GM21423 (cell line): ENCODE results near the gene ZNF319.

Source experiments
- ATAC-seq: cut with Tn5 transposase; IDR thresholded peaks from one replicate; pipeline ENCODE4 v1.9.1; 2021; ENCODE audit warnings: mild to moderate bottlenecking, moderate library complexity; ENCODE audit not compliant: unreplicated experiment

ZNF319 gene

DNA sequence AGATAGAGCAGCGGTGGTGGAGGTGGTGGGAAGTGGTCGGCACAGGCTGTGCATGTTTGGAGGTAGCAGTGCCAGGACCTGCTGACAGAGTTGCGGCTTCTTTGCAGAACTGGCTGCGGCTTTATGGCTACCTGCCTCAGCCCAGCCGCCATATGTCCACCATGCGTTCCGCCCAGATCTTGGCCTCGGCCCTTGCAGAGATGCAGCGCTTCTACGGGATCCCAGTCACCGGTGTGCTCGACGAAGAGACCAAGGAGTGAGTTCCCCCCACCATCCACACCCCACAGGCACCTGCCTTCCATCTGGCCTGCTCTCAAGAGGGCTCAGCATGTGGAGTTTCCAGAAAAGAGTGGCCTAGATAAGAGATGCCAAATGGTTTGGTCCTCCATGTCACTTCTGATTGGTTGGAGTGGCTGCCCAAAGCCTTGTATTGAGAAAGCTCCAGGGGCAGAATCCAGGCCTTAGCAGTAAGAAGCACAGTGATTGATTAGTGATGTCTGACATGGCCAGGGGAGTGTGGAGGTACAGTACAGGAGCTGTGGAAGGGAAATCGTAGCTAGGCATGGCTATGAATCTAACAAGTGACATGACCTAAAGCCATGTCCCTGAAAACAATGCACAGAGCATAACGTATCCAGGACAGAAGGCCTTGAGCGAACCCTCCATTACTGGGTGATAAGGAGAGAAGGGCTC lies 37.0 kb upstream of the ZNF319 start:
- no peak for ATAC-seq

- no peak for ATAC-seq
Measured at GRCh38 chr16:58036943-58037342, 36.5 kb upstream of the ZNF319 start.

GRCh38 chr16:58035356-58036170 lies 35.1 kb upstream of the ZNF319 start:
- no peak for ATAC-seq

GRCh38 chr16:58034774-58035173 lies 34.3 kb upstream of the ZNF319 start:
- ATAC-seq: no peak

DNA sequence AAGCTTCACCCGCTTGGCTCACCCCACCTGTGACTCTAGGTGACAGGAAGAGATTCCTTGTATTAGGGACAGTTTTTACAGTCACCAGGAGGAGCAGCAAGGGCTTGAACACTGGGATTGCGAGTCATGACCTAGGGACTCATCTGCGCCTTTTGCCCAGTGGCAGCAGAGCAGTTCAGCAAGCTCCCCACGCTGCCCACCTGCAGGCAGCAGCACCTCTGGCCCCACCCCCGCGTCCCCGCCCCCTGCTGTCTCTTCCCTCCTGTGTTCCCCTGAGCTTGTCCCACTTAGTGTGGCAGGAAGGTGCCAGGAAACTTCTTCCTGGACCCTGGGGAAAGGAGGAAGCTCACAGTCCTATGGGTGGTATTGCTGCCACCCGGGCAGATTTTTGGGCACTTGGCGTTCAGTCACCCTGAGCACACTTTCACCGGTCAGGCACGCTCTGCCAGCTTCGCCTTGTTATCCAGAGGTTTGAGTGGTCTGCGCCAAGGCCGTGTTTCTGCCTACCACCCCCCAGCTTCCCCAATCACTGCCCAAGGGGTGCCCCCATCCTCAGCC lies 33.7 kb upstream of the ZNF319 start:
- no peak for ATAC-seq

- ATAC-seq: no peak
Measured at GRCh38 chr16:58032710-58033293, 32.3 kb upstream of the ZNF319 start.

DNA sequence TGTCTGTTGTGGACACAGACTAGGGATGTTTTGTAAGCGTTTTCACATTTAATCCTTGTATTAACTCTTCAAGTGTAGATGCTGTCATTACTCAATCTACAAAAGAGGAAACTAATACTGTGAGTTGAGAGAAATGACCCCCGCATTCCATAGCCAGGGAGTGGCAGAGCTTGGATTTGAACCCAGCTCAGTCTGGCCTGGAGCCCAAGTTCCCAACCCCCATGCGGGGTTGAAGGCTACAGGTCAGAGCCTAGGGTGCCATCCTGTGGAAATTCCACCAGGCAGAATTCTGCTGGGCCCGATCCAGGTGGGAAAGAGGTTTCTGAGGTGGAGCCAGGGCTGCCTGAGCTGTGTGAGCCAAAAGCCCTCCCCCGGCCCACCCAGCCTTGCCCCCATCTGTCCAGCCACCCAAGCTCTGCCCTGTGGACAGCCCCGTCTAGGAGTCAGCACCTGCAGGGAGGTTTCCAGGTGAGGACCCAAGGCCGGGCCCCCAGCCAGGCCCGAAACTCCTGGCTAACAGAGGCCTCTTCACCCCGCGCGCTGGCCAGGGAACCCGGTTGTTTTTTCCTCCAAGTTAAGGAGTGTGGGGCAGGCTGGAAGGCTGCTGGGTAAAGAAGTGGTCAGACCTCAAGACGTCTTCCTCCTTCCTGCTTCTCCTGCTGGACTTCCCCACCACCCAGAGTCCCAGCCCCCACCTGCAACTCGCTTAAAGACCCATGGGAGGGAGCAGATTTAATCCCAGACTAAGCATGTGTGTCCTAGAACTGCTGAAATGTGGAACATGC lies 30.7 kb upstream of the ZNF319 start:
- ATAC-seq: no peak

GRCh38 chr16:58030136-58030840 lies 29.8 kb upstream of the ZNF319 start:
- no peak for ATAC-seq

- ATAC-seq: no peak
Measured at GRCh38 chr16:58029410-58029809, 28.9 kb upstream of the ZNF319 start.

DNA sequence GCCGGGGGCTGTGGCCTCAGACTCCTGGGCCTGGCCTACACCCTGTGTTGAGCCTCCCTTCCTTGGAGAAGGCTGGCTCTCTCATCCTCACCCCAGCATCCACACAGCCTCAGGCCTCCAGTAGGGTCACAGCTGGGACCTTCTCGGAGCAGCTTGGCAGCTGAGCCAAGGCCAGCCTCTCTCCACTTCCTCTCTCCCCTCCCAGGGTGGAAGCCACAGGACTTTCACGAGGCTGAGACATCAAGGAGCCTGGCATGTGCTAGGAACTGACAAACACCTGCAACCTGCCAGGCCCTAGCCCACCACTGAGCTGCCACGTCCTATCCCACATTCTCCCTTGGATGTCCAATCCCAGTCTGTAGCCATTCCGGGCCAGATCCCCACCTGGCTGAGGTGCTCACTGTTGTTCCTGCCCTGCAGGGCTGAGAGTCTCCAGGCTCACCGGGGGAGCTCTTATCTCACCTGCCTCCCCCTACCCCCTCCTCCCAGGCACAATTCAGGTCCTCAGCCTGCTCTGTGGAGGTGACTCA lies 28.1 kb upstream of the ZNF319 start:
- no peak for ATAC-seq

DNA sequence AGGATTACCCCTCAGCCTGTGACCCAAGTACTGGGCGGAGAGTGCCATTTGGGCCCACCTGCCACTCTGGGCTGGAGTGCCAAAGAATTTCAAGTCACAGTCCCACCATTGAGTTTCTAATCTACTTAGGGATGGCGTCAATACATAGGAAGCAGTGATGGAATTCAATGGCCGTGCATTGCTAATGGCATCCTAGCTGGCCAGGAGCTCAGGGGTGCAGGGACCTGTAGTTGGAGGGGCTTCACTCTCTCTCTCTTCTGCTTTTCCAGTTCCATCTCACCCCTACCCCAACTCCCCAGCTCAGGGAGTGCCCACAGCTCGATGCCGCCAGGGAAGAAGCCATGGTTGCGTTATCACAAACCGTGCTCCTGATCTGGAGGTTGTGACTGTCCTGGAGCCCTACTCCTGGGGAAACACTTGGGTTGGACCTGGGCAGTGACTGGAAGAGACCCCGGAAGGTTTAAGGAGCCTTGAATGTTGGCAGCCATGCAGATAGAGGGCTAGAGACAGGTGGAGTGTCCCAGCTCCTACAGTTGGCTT lies 27.5 kb upstream of the ZNF319 start:
- ATAC-seq: no peak

GRCh38 chr16:58027161-58027915 lies 26.9 kb upstream of the ZNF319 start:
- ATAC-seq: no peak

- ATAC-seq: no peak
Measured at GRCh38 chr16:58026705-58027160, 26.3 kb upstream of the ZNF319 start.

DNA sequence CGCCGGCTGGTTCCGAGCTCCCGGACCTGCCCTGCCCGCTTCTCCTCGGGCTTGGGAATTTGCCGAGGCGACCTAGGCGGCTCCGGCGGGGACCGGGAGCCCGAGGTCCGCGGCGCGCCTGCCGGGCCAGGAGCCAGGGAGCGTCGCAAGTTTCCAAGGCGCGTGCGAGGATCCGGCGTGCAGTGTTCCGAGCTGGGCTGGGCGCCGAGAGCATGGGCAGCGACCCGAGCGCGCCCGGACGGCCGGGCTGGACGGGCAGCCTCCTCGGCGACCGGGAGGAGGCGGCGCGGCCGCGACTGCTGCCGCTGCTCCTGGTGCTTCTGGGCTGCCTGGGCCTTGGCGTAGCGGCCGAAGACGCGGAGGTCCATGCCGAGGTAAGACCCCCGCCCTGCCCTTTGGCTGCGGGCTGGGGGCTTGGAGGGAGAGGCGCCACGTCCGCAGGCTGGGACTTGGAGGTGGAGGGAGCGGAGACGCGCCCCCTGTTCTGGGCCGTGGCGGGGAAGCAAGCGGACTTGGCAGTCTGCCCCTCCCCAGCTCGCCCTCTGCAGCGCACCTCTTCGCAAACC lies 25.8 kb upstream of the ZNF319 start:
- ATAC-seq: no peak

DNA sequence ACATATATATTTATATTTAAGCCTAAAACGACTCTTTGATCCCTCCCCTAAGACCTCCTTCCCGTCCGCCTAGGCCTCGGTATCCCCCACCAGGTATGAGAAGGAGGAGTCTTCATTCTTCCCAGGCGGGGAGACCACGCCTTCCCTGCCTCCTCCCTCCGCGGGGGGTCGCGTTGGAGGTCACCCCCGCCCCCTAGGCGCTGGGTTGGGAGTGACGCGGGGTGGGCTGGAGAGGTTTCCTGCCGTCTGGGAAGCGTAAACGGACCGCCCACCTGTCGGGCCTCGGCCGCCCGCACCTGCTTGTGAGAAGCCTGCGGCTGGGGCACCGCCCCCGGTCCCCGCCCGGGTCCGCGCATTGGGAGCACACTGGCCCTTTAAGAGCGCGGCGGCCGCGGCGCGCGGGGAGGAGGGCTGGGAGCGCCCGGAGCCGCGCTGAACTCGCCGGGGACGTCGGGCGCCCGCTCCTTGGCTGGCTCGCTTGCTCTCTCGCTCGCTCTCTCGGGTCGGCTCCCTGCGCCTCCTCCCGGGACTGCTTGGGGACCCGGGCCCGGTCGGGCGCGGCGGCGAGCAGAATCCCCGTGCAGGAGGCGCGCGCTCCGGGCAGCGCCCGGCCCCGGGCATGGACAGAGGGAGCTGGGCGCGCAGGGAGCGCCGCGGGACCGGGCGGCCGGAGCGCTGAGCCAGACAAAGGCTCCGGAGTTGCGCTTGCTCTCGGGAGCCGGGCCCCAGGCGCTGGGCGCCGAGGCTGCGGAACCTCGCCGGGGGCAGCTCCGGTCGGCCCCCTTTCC lies 25.1 kb upstream of the ZNF319 start, which contains the start of gene MMP15:
Gene MMP15, plus strand, starts transcription at position 404 of the 788 bp plus-strand sequence. CDS start 597 bp downstream, outside the sequence.
- ATAC-seq: peak; percentile 64

DNA sequence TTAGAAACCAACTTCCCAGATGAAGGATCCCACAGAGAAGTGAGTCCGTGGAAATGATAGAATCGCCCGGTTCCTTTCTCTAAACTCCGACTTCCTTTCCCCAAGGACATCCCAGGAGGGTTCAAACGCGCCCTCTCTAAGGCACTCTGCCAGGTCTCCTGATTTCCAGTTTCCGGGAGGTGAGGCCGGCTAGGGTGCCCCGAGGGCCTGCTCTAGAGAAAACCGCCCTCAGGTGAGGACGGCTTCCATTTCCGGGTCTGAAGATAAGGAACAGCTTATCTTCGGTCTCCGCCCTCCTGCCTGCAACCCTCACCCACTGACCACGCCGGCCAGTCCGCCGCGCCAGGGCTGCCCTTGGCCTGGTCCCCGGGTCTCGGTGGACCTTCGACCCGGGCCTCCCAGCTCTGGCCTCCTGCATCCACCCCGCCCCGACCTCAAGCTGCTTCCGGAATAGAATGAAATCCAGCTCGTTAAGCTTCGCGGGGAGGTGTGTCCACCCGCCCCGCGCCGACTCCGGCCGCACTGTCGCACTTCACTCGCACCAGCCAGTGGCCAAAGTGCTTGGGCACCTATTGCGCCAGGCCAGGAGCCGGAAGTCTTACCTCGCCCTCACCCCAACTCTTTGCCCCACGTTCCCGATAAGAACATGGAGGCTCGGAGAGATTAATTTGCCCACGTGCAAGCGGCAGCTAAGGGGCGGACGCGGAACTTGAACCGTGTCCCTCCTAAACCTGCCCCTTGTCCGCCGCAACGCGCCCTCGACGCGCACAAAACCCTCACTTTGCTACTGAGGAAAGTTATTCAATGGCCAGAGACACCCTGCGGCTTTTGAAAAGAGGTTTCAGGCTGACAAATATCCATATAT lies 24.2 kb upstream of the ZNF319 start:
- ATAC-seq: no peak
